SK-N-SH (cell line): ENCODE results near the gene STX2.

Experiments used
- EP300 ChIP-seq, 2 experiments: IDR thresholded peaks; 2 replicates each; pipeline versions ENCODE4 v1.4.0 to v1.6.1; 2012; ENCODE audit warnings: borderline replicate concordance in 1 of 2, low read depth in 1 of 2, low read length in 1 of 2
- FOXM1 ChIP-seq: IDR thresholded peaks from 2 replicates; pipeline ENCODE4 v1.4.0; 2012; ENCODE audit warnings: low read depth, mild to moderate bottlenecking
- MAX ChIP-seq: IDR thresholded peaks from 2 replicates; pipeline ENCODE4 v1.4.0; 2012; ENCODE audit warnings: low read depth
- POLR2AphosphoS5 ChIP-seq: IDR thresholded peaks from 2 replicates; pipeline ENCODE4 v1.6.1; 2012; ENCODE audit warnings: low read depth, low read length
- RAD21 ChIP-seq: IDR thresholded peaks from 2 replicates; pipeline ENCODE4 v1.6.1; 2012; ENCODE audit warnings: mild to moderate bottlenecking, low read length
- RCOR1 ChIP-seq: fragments of 150-350 bp; IDR thresholded peaks from 2 replicates; pipeline ENCODE4 v1.6.1; 2017; ENCODE audit warnings: antibody characterized with exemption, low read length
- SIN3A ChIP-seq: IDR thresholded peaks from 2 replicates; pipeline ENCODE4 v1.6.1; 2012; ENCODE audit warnings: low read depth, mild to moderate bottlenecking, low read length, moderate library complexity, borderline replicate concordance
- SMC3 ChIP-seq: IDR thresholded peaks from 2 replicates; pipeline ENCODE4 v1.6.1; 2012; ENCODE audit warnings: low read depth, low read length, improper control_type of control experiment
- TAF1 ChIP-seq: IDR thresholded peaks from 2 replicates; pipeline ENCODE4 v1.6.1; 2012; ENCODE audit warnings: low read depth, mild to moderate bottlenecking, low read length, moderate library complexity, borderline replicate concordance
- USF2 ChIP-seq: fragments of 150-350 bp; IDR thresholded peaks from 2 replicates; pipeline ENCODE4 v1.6.1; 2017; ENCODE audit warnings: antibody characterized with exemption, low read length, low read depth, borderline replicate concordance
- TF ChIP-seq, protein P1 (sequence below): fragments of 200-600 bp; sonication (generic); IDR thresholded peaks from 2 replicates; pipeline ENCODE4 v1.6.1; 2017; ENCODE audit warnings: antibody characterized with exemption, mild to moderate bottlenecking, moderate library complexity
- TF ChIP-seq, protein P2 (sequence below): fragments of 150-350 bp; IDR thresholded peaks from 2 replicates; pipeline ENCODE4 v1.6.1; 2016; ENCODE audit warnings: mild to moderate bottlenecking, low read depth, low read length
- TF ChIP-seq, protein P3 (sequence below): IDR thresholded peaks from 2 replicates; pipeline ENCODE4 v1.6.1; 2012; ENCODE audit warnings: mild to moderate bottlenecking, low read depth, low read length, moderate library complexity

GRCh38 chr12:130863298-130863697, 24.2 kb upstream of the STX2 start:
- TF ChIP-seq POLR2AphosphoS5: no peak
- no peak for TF ChIP-seq FOXM1
- no peak for TF ChIP-seq RAD21
- TF ChIP-seq, protein P1, sequence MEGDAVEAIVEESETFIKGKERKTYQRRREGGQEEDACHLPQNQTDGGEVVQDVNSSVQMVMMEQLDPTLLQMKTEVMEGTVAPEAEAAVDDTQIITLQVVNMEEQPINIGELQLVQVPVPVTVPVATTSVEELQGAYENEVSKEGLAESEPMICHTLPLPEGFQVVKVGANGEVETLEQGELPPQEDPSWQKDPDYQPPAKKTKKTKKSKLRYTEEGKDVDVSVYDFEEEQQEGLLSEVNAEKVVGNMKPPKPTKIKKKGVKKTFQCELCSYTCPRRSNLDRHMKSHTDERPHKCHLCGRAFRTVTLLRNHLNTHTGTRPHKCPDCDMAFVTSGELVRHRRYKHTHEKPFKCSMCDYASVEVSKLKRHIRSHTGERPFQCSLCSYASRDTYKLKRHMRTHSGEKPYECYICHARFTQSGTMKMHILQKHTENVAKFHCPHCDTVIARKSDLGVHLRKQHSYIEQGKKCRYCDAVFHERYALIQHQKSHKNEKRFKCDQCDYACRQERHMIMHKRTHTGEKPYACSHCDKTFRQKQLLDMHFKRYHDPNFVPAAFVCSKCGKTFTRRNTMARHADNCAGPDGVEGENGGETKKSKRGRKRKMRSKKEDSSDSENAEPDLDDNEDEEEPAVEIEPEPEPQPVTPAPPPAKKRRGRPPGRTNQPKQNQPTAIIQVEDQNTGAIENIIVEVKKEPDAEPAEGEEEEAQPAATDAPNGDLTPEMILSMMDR: no peak
- TF ChIP-seq SMC3: no peak
- TF ChIP-seq, protein P2, sequence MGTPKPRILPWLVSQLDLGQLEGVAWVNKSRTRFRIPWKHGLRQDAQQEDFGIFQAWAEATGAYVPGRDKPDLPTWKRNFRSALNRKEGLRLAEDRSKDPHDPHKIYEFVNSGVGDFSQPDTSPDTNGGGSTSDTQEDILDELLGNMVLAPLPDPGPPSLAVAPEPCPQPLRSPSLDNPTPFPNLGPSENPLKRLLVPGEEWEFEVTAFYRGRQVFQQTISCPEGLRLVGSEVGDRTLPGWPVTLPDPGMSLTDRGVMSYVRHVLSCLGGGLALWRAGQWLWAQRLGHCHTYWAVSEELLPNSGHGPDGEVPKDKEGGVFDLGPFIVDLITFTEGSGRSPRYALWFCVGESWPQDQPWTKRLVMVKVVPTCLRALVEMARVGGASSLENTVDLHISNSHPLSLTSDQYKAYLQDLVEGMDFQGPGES: no peak
- no peak for TF ChIP-seq RCOR1
- TF ChIP-seq, protein P3, sequence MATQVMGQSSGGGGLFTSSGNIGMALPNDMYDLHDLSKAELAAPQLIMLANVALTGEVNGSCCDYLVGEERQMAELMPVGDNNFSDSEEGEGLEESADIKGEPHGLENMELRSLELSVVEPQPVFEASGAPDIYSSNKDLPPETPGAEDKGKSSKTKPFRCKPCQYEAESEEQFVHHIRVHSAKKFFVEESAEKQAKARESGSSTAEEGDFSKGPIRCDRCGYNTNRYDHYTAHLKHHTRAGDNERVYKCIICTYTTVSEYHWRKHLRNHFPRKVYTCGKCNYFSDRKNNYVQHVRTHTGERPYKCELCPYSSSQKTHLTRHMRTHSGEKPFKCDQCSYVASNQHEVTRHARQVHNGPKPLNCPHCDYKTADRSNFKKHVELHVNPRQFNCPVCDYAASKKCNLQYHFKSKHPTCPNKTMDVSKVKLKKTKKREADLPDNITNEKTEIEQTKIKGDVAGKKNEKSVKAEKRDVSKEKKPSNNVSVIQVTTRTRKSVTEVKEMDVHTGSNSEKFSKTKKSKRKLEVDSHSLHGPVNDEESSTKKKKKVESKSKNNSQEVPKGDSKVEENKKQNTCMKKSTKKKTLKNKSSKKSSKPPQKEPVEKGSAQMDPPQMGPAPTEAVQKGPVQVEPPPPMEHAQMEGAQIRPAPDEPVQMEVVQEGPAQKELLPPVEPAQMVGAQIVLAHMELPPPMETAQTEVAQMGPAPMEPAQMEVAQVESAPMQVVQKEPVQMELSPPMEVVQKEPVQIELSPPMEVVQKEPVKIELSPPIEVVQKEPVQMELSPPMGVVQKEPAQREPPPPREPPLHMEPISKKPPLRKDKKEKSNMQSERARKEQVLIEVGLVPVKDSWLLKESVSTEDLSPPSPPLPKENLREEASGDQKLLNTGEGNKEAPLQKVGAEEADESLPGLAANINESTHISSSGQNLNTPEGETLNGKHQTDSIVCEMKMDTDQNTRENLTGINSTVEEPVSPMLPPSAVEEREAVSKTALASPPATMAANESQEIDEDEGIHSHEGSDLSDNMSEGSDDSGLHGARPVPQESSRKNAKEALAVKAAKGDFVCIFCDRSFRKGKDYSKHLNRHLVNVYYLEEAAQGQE: no peak
- TF ChIP-seq MAX: no peak
- TF ChIP-seq SIN3A: no peak
- TF ChIP-seq USF2: no peak
- TF ChIP-seq EP300 (IDR thresholded peaks at IDR 0.05; ENCODE audit: borderline replicate concordance in 1 of 2, low read depth in 1 of 2, low read length in 1 of 2): no peak
- no peak for TF ChIP-seq TAF1
